Umbilical cord (tissue), 2 donors: ENCODE measurements around the gene CSNK1G2. TPM values are rescaled to one million over a fixed set of nuclear protein-coding genes. Genes with fewer than 3 reads are reported as not detected.

ENCODE experiments used
- DNase-seq: peaks from one replicate; pipeline ENCODE4 v3.0.0-alpha.2; 2015; ENCODE audit warnings: low spot score
- total RNA-seq: library from RNA; depleted of rRNA; stranded (reverse); fragments of >200 nt; gene quantifications from one replicate; pipeline ENCODE4 v1.2.3, GENCODE V29; 2014; ENCODE audit warnings: low replicate concordance; ENCODE audit not compliant: insufficient read depth

Gene CSNK1G2
- total RNA-seq, 1 donor from 2014 or later: 51.0 TPM

DNA sequence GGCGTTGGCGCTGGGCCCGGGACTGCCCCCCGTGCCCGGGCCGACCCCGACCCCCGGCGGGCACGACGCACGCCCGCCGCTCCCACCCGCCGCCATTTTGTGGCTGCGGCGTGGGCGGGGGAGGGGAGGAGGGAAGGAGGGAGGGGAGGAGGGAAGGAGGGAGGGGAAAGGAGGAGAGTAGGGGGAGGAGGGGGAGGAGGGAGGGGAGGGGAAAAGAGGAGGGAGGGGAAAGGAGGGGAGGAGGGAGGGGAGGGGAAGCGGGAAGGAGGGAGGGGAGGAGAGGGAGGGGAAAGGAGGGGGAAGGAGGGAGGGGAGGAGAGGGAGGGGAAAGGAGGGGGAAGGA is 74.6 kb downstream of the CSNK1G2 start, which contains the start of gene BTBD2:
TSS of gene BTBD2 (minus strand) at position 107 of the 343 bp plus-strand sequence. CDS start at position 96, 11 bp downstream.
- DNase-seq: peak; percentile 57

DNA sequence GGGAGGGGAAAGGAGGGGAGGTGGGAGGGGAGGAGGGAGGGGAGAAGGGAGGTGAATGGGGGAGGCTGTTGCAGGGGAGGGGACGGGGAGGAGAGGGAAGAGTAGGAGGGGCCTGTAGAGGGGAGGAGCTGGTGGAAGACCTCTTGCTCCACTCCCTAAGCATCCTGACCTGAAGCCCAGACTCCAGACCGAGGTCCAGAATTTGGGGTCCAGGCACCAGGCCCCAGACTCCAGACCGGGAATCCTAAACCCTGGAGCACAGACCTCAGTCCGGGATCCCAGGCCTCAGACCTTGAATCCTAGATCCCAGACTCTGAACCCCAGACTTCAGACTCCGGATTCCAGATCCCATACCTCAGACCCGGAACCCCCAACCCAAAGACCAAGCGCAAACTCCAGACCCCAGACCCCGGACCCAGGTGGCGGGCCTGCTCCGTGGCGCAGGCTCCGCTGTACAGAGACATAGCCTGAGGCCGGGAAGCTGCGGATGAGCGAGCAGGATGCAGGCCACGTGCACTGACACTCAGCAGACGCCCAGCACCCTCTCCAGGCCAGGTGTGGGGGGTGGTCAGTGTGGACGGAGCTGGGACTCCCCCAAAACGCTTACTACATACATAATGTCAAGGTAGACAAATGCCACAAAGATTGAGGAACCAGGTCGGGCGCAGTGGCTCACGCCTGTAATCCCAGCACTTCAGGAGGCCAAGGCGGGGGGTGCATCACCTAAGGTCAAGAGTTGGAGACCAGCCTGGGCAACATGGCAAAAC is 75.3 kb downstream of the CSNK1G2 start:
- DNase-seq: peak; percentile 81

DNA sequence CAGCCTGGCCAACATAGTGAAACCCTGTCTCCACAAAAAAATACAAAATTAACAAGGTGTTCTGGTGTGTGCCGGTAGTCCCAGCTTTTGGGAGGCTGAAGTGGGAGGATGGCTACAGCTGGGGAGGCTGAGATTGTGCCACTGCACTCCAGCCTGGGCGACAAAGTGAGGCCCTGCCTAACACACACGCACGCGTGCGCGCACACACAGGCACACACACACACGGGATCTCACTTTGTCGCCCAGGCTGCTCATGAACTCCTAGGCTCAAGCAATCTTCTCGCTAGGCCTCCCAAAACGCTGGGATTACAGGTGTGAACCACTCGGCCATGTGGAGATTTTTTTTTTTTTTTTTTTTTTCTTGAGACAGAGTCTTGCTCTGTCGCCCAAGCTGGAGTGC is 77.8 kb downstream of the CSNK1G2 start:
- DNase-seq: no peak

DNA sequence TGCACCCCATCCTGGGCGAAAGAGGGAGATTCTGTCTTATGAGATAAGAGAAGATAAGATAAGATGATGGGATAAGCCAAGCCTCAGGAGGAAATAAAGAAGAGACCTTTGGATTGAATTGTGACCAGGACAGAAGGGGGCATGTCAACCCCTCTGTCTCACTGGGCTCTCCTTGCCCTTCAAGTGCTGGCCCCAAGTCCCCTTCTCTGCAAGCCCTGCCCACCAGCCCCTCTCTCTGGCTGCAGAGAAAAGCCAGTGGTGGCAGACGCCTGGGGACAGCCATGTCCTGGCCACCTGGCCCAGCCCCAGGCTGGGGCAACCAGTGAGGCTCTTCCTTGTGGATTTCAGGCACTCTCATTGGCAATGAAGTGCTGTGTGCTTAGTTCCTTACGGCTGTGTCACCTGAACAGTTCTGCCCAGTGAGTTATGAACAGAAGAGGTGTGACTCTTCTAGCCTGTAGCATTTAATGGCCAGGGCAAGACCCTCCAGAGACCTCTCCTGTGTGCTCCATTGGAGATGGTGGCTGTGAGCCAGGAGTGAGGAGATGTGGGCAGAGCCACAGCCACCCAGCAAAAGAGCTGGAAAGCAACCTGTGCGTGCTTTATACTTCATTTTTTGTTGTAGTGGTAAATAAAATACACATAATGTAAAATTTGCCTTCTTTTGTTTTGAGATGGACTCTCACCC is 80.6 kb downstream of the CSNK1G2 start:
- no peak for DNase-seq

DNA sequence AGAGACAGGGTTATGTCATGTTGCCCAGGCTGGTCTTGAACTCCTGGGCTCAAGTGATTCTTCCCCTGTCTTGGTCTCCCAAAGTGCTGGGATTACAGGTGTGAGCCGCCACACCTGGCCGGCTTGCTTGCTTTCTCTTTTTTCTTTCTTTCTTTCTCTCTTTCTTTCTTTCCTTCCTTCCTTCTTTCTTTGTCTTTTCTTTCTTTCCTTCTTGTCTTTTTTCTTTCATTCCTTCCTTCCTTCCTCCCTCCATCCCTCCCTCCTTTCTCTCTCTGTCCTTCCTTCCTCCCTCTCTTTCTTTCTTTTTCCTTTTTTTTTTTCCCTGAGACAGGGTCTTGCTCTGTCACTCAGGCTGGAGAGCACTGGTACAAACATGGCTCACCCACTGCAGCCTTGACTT is 81.3 kb downstream of the CSNK1G2 start:
- DNase-seq: no peak

DNA sequence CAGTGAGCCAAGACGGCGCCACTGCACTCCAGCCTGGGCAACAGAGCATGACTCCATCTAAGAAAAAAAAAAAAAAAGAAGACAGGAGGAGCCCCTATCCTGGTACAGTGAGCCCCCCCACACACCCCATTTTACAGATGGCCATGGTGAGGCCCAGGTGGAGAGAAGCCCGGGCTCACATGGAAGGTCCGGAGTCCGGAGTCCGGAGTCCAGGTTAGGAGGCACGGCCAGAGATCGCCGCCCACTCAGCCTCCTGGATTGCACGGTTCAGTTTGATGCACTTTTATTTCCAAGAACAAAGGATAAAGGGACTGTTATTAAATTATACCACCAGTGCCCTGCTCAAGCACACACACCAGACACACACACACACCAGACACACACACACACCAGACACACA is 85.8 kb downstream of the CSNK1G2 start:
- DNase-seq: no peak

DNA sequence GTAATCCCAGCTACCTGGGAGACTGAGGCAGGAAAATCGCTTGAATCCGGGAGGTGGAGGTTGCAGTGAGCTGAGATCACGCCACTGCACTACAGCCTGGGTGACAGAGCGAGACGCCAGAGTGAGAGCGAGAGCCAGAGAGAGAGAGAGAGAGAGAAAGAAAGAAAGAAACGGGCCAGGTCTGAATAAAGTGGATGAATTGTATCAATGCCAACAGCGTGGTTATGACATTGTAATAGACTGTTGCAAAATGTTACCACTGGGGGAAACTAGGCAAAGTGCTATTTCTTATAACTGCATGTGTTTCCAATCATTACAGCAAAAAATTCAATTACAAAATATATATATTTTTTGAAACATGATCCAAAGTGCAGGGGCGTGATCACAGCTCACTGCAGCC is 86.4 kb downstream of the CSNK1G2 start:
- no peak for DNase-seq

Other genes starting within 250 kb of the CSNK1G2 start
- gene ONECUT3, start 187.7 kb upstream of the CSNK1G2 start, total RNA-seq: 0.48 TPM
- 1.9 TPM for gene ATP8B3, start 128.9 kb upstream of the CSNK1G2 start, total RNA-seq
- gene REXO1, start 92.7 kb upstream of the CSNK1G2 start, total RNA-seq: 3.1 TPM
- gene KLF16, start 77.6 kb upstream of the CSNK1G2 start, total RNA-seq: 0.96 TPM
- gene ABHD17A, start 55.7 kb upstream of the CSNK1G2 start, total RNA-seq: 86.4 TPM
- gene ADAT3, start 35.8 kb upstream of the CSNK1G2 start, total RNA-seq: 7.5 TPM
- 16.4 TPM for gene SCAMP4, start 35.8 kb upstream of the CSNK1G2 start, total RNA-seq
- gene BTBD2, start 74.5 kb downstream of the CSNK1G2 start, total RNA-seq: 31.8 TPM
- gene MKNK2, start 110.1 kb downstream of the CSNK1G2 start, total RNA-seq: 17.8 TPM
- gene MOB3A, start 155.2 kb downstream of the CSNK1G2 start, total RNA-seq: 7.7 TPM
- gene IZUMO4, start 155.7 kb downstream of the CSNK1G2 start, total RNA-seq: 1.2 TPM
- gene AP3D1, start 210.4 kb downstream of the CSNK1G2 start, total RNA-seq: 46.0 TPM
- 6.0 TPM for gene DOT1L, start 222.8 kb downstream of the CSNK1G2 start, total RNA-seq